Tongue (tissue), 2 donors: ENCODE results near the gene NAA40. TPM values are rescaled to one million over a fixed set of nuclear protein-coding genes. Genes with fewer than 3 reads are reported as not detected.

Experiments used
- DNase-seq: peaks from one replicate; pipeline ENCODE4 v3.0.0-alpha.2; 2015
- total RNA-seq: library from RNA; depleted of rRNA; stranded (reverse); fragments of >200 nt; gene quantifications from one replicate; pipeline ENCODE4 v1.2.3, GENCODE V29; 2014

Gene NAA40
- total RNA-seq, 1 donor from 2014 or later, result 12.1 TPM

GRCh38 chr11:63913866-63914830 is 24.7 kb upstream of the NAA40 start:
- DNase-seq, result no peak

GRCh38 chr11:63914896-63915691 is 23.7 kb upstream of the NAA40 start:
- no peak for DNase-seq

- DNase-seq, result peak; percentile 59
Observed at GRCh38 chr11:63915961-63916836, 22.6 kb upstream of the NAA40 start.

- DNase-seq, result peak; percentile 93
Observed at GRCh38 chr11:63916837-63917691, 21.7 kb upstream of the NAA40 start, which contains the start of gene RCOR2. RCOR2 (minus strand) TSS chr11:63917164; CDS start chr11:63916456, 708 bp downstream.

- peak; percentile 82 for DNase-seq
Observed at GRCh38 chr11:63917692-63918506, 20.9 kb upstream of the NAA40 start.

GRCh38 chr11:63918507-63919191 is 20.2 kb upstream of the NAA40 start:
- DNase-seq, result peak; percentile 62

- peak; percentile 77 for DNase-seq
Observed at GRCh38 chr11:63919267-63920125, 19.3 kb upstream of the NAA40 start.

- DNase-seq, result peak; percentile 62
Observed at GRCh38 chr11:63920126-63920938, 18.5 kb upstream of the NAA40 start.

- peak; percentile 38 for DNase-seq
Observed at GRCh38 chr11:63920939-63921417, 17.8 kb upstream of the NAA40 start.

- DNase-seq, result no peak
Observed at GRCh38 chr11:63922673-63923192, 16.1 kb upstream of the NAA40 start.

GRCh38 chr11:63923319-63923718 is 15.5 kb upstream of the NAA40 start:
- no peak for DNase-seq

- DNase-seq, result no peak
Observed at GRCh38 chr11:63929616-63930015, 9.2 kb upstream of the NAA40 start.

- DNase-seq, result peak; percentile 38
Observed at GRCh38 chr11:63931045-63931444, 7.8 kb upstream of the NAA40 start.

GRCh38 chr11:63931876-63932275 is 6.9 kb upstream of the NAA40 start:
- DNase-seq, result no peak

GRCh38 chr11:63933459-63933858 is 5.3 kb upstream of the NAA40 start:
- DNase-seq, result no peak

GRCh38 chr11:63937713-63938478 is 906 bp upstream of the NAA40 start:
- no peak for DNase-seq
